GM12878 (cell line): ENCODE results near the gene SDK2. TPM values are rescaled to one million over a fixed set of nuclear protein-coding genes. Genes with fewer than 3 reads are reported as not detected.

Experiments used
- ATAC-seq: fragments of 200-7000 bp; cut with Tn5 transposase; 3 replicates; pipeline ENCODE4 v1.9.1; 2020; ENCODE audit warnings: mild to moderate bottlenecking, moderate library complexity
- BruUV-seq: library from RNA; stranded (reverse); fragments of 400-500 nt; replicated peaks from 2 replicates; lab custom pipeline; 2021; lab: Mats Ljungman, UMichigan
- CTCF ChIA-PET: fragments of 300-600 bp; sonication (Branson Sonifier 250); formaldehyde crosslinking; extraction: SDS; loops from one replicate; lab custom pipeline; 2021; ENCODE audit warnings: inconsistent platforms; lab: Yijun Ruan, JAX
- POLR2A ChIA-PET: fragments of 350-600 bp; formaldehyde crosslinking; extraction: SDS; loops from one replicate; lab custom pipeline; 2021; ENCODE audit warnings: inconsistent platforms; lab: Charles Lee
- RAD21 ChIA-PET: fragments of 300-600 bp; sonication (Branson Sonifier 250); formaldehyde crosslinking; loops from one replicate; lab custom pipeline; 2023; ENCODE audit warnings: antibody characterized with exemption; ENCODE audit not compliant: unreplicated experiment; lab: Charles Lee
- SMC1A ChIA-PET: fragments of 300-600 bp; sonication (Branson Sonifier 250); formaldehyde crosslinking; loops from one replicate; lab custom pipeline; 2023; ENCODE audit not compliant: unreplicated experiment, uncharacterized antibody; lab: Charles Lee
- DNase-seq: peaks from one replicate; pipeline ENCODE4 v3.0.0-alpha.2; 2011; ENCODE audit warnings: low read depth, low spot score
- FAIRE-seq: peaks from 3 replicates; lab custom pipeline; 2011; peaks lifted over from hg19 to GRCh38; lab: Jason Lieb, UNC
- H2AFZ ChIP-seq: 2 replicates; pipeline ENCODE4 v1.6.0; 2011; ENCODE audit warnings: low read depth, low read length, control low read depth; ENCODE audit not compliant: control insufficient read depth
- H3K27ac ChIP-seq: 2 replicates; pipeline ENCODE4 v1.5.1; 2011; ENCODE audit warnings: control low read depth; ENCODE audit not compliant: control insufficient read depth, insufficient read depth
- H3K27me3 ChIP-seq, 2 experiments: replicated peaks in 1 of 2; 2 replicates each; pipeline versions ENCODE4 v1.6.0 to v1.6.1; 2011; ENCODE audit warnings: low read length in 1 of 2; ENCODE audit not compliant: control insufficient read depth in 2 of 2, insufficient read depth in 2 of 2
- H3K36me3 ChIP-seq, 2 experiments: 2 replicates each; pipeline ENCODE4 v1.5.1; 2011; ENCODE audit warnings: low read length in 1 of 2; ENCODE audit not compliant: control insufficient read depth in 2 of 2, insufficient read depth in 2 of 2
- H3K4me1 ChIP-seq: 2 replicates; pipeline ENCODE4 v1.6.1; 2011; ENCODE audit warnings: mild to moderate bottlenecking, low read length, moderate library complexity, mixed read lengths; ENCODE audit not compliant: control insufficient read depth, insufficient read depth
- H3K4me2 ChIP-seq: 2 replicates; pipeline ENCODE4 v1.6.0; 2011; ENCODE audit warnings: control low read depth; ENCODE audit not compliant: control insufficient read depth, insufficient read depth
- H3K4me3 ChIP-seq: fragments of 200-600 bp; sonication (generic); 2 replicates; pipeline ENCODE4 v1.5.1; 2016
- H3K79me2 ChIP-seq: 2 replicates; pipeline ENCODE4 v1.6.0; 2011; ENCODE audit warnings: low read length; ENCODE audit not compliant: control insufficient read depth, insufficient read depth
- H3K9ac ChIP-seq: 2 replicates; pipeline ENCODE4 v1.8.0; 2011; ENCODE audit warnings: low read length, control low read depth, mixed read lengths; ENCODE audit not compliant: control insufficient read depth, insufficient read depth
- H3K9me3 ChIP-seq: replicated peaks from 3 replicates; pipeline ENCODE4 v1.5.1; 2011; ENCODE audit warnings: mild to moderate bottlenecking, low read length; ENCODE audit not compliant: control insufficient read depth, insufficient read depth
- H4K20me1 ChIP-seq: 2 replicates; pipeline ENCODE4 v1.6.0; 2011; ENCODE audit not compliant: control insufficient read depth, insufficient read depth
- CBX5 ChIP-seq: sonication (generic); IDR thresholded peaks from 2 replicates; pipeline ENCODE4 v1.6.1; 2016; ENCODE audit warnings: low read depth, moderate library complexity, mild to moderate bottlenecking, inconsistent platforms
- IKZF2 ChIP-seq, 2 experiments: fragments of 450-650 bp; IDR thresholded peaks; 2 replicates each; pipeline ENCODE4 v1.6.1; 2017; ENCODE audit warnings: mild to moderate bottlenecking in 2 of 2, moderate library complexity in 2 of 2
- KDM1A ChIP-seq: fragments of 200-600 bp; sonication (generic); IDR thresholded peaks from 2 replicates; pipeline ENCODE4 v1.6.1; 2016; ENCODE audit warnings: borderline replicate concordance
- LARP7 ChIP-seq: fragments of 450-650 bp; IDR thresholded peaks from 2 replicates; pipeline ENCODE4 v1.6.1; 2017; ENCODE audit warnings: mild to moderate bottlenecking
- RAD21 ChIP-seq: IDR thresholded peaks from 2 replicates; pipeline ENCODE4 v1.6.1; 2011; ENCODE audit warnings: mild to moderate bottlenecking, low read depth, low read length, moderate library complexity; ENCODE audit not compliant: insufficient read depth
- RELA ChIP-seq: fragments of 450-650 bp; IDR thresholded peaks from 2 replicates; pipeline ENCODE4 v1.8.0; 2014; ENCODE audit warnings: borderline replicate concordance; ENCODE audit not compliant: partially characterized antibody
- SMAD5 ChIP-seq: IDR thresholded peaks from 2 replicates; pipeline ENCODE4 v1.6.1; 2016; ENCODE audit warnings: antibody characterized with exemption, low read depth
- YY1 ChIP-seq: IDR thresholded peaks from 2 replicates; pipeline ENCODE4 v1.6.1; 2011; ENCODE audit warnings: low read depth, mild to moderate bottlenecking, low read length
- ZZZ3 ChIP-seq: IDR thresholded peaks from 2 replicates; pipeline ENCODE4 v1.6.1; 2011; ENCODE audit warnings: low read depth; ENCODE audit not compliant: control insufficient read depth, insufficient read length
- WGBS: methylation state at CpG from one replicate; pipeline ENCODE4 v1.1.6; 2016; ENCODE audit warnings: low lambda C conversion rate; ENCODE audit not compliant: insufficient replicate concordance, insufficient coverage; ENCODE audit errors: missing lambda C conversion rate; 5-methylcytosine and 5-hydroxymethylcytosine counted together
- in situ Hi-C: fragments of 300-500 bp; cut with MboI; formaldehyde crosslinking; loops from 9 replicates; pipeline ENCODE4 v1.14.3; 2018; ENCODE audit warnings: mixed read lengths
- intact Hi-C: fragments of 100-400 bp; cut with micrococcal nuclease; formaldehyde crosslinking; loops from one replicate; pipeline ENCODE4 v1.14.2; 2022; ENCODE audit not compliant: unreplicated experiment
- polyA plus RNA-seq, 11 experiments: library from polyadenylated mRNA; depleted of rRNA in 4 of 11; unstranded in 6 of 11; stranded (reverse) in 5 of 11; fragments of >200 nt; fragmentation: Nextera tagmentation in 4 of 11; fragmentation: Illumina TruSeq in 1 of 11; extraction: Ambion mirVana in 4 of 11; extraction: Trizol in 1 of 11; gene quantifications; 1 replicate in 1 of 11; 2 replicates in 10 of 11; pipeline versions ENCODE4 v1.2.1 to v1.2.3, GENCODE V29; 2011 to 2016; ENCODE audit warnings: inconsistent platforms in 2 of 11, missing spikeins in 2 of 11, low read depth in 1 of 11
- total RNA-seq, 4 experiments: library from RNA; depleted of rRNA in 3 of 4; stranded (reverse); fragments of >200 nt in 3 of 4; fragmentation: Illumina TruSeq in 1 of 4; extraction: Trizol in 1 of 4; gene quantifications; 2 replicates each; pipeline versions ENCODE4 v1.2.1 to v1.2.3, GENCODE V29; 2013 to 2021
- TF ChIP-seq, protein P1 (sequence below): fragments of 450-650 bp; IDR thresholded peaks from 2 replicates; pipeline ENCODE4 v1.6.1; 2017; ENCODE audit warnings: borderline replicate concordance
- TF ChIP-seq, protein P2 (sequence below): fragments of 450-650 bp; conservative IDR thresholded peaks from 2 replicates; pipeline ENCODE4 v1.6.1; 2017; ENCODE audit warnings: mild to moderate bottlenecking, moderate library complexity
- TF ChIP-seq, protein P3 (sequence below): IDR thresholded peaks from 2 replicates; pipeline ENCODE4 v1.6.1; 2011; ENCODE audit warnings: borderline replicate concordance, low read depth, mild to moderate bottlenecking, moderate library complexity, mixed read lengths, low read length; ENCODE audit not compliant: insufficient read depth; ENCODE audit errors: extremely low read length
- TF ChIP-seq, protein P4 (sequence below): fragments of 450-650 bp; IDR thresholded peaks from 2 replicates; pipeline ENCODE4 v1.6.1; 2017; ENCODE audit warnings: mild to moderate bottlenecking, moderate library complexity

The SDK2 gene
- total and polyA plus RNA-seq, 10 of the 15 experiments (the other 5 are each of a cell fraction or from before 2014, with no cell fraction given), result 0.03 to 0.08 (median 0.03) TPM; not detected in 7

DNA sequence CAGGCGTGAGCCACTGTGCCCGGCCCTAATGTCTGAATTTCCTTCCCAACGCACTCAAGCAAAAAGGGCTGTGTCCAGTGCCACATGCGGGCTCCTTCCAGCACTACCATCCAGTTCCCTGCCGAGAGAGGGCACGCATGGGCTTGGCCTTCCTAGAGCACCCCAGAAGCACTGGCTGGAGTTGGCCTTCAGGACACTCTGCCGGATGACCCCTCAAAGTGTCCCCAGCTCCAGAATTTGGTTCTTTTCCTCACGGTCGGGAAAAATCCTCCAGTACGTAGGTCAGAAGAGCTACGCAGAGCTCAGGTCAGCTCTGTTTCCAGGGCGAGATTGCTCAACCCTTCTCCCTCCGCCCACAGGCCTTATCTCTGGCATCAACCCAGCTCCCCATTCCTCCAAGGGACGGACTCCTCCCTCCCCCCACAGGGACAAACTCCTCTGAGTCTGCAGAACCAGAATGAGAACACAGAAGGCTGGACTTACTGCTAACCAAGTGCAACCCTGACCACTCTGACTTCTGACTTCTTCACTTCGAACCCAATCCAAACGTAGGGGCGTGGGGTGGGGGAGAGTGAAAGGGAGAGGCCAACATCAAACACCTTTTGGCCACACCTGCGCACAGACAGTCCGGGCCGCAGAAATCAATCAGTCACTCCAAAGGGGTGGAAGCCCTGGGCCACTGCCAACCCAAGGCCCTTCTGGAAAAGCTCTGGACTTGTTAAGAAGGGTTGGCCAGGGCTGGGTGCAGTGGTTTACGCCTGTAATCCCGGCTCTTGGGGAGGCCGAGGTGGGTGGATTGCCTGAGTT, 336.0 kb downstream of the SDK2 start:
- intact Hi-C loops (no loop called here), in situ Hi-C loops (loop anchor here (5.0 kb wide), 1 partner anchor 36 kb away; no protein-coding TSS in a partner anchor)
- BruUV-seq, result TSS peak; percentile 11
- ChIA-PET SMC1A (interaction anchor here (1.4 to 2.1 kb wide), 4 partner anchors 11 to 62 kb away, joined by 4 to 6 read pairs (median 6); no protein-coding TSS in a partner anchor), POLR2A (interaction anchor here (0.6 to 4.3 kb wide), 7 partner anchors 10 to 144 kb away, joined by 3 to 28 read pairs (median 5); partner anchors contain the start of gene SSTR2), CTCF (interaction anchor here (0.9 to 4.7 kb wide), 6 partner anchors 10 to 748 kb away, joined by 3 to 28 read pairs (median 8); no protein-coding TSS in a partner anchor), RAD21 (interaction anchor here (0.6 to 3.4 kb wide), 7 partner anchors 9 to 527 kb away, joined by 3 to 32 read pairs (median 4); no protein-coding TSS in a partner anchor)
- H3K4me3 ChIP-seq, result peak overlapping the region; percentile 16; the same call in 1 of the 2 replicates
- ATAC-seq, result no peak
- peaks cover 22% of the 10 kb centered on the region for H3K79me2 ChIP-seq
- H3K9me3 ChIP-seq, result no peaks in the 10 kb centered on the region
- TF ChIP-seq, protein P1, sequence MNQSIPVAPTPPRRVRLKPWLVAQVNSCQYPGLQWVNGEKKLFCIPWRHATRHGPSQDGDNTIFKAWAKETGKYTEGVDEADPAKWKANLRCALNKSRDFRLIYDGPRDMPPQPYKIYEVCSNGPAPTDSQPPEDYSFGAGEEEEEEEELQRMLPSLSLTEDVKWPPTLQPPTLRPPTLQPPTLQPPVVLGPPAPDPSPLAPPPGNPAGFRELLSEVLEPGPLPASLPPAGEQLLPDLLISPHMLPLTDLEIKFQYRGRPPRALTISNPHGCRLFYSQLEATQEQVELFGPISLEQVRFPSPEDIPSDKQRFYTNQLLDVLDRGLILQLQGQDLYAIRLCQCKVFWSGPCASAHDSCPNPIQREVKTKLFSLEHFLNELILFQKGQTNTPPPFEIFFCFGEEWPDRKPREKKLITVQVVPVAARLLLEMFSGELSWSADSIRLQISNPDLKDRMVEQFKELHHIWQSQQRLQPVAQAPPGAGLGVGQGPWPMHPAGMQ, result no peak
- TF ChIP-seq, protein P2, sequence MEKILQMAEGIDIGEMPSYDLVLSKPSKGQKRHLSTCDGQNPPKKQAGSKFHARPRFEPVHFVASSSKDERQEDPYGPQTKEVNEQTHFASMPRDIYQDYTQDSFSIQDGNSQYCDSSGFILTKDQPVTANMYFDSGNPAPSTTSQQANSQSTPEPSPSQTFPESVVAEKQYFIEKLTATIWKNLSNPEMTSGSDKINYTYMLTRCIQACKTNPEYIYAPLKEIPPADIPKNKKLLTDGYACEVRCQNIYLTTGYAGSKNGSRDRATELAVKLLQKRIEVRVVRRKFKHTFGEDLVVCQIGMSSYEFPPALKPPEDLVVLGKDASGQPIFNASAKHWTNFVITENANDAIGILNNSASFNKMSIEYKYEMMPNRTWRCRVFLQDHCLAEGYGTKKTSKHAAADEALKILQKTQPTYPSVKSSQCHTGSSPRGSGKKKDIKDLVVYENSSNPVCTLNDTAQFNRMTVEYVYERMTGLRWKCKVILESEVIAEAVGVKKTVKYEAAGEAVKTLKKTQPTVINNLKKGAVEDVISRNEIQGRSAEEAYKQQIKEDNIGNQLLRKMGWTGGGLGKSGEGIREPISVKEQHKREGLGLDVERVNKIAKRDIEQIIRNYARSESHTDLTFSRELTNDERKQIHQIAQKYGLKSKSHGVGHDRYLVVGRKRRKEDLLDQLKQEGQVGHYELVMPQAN, result no peak
- TF ChIP-seq KDM1A (no peak), CBX5 (no peak), YY1 (no peak), RELA (no peak), LARP7 (no peak), RAD21 (no peak), IKZF2 (IDR thresholded peaks at IDR 0.05) (no peak), SMAD5 (no peak), ZZZ3 (no peak)
- TF ChIP-seq, protein P3, sequence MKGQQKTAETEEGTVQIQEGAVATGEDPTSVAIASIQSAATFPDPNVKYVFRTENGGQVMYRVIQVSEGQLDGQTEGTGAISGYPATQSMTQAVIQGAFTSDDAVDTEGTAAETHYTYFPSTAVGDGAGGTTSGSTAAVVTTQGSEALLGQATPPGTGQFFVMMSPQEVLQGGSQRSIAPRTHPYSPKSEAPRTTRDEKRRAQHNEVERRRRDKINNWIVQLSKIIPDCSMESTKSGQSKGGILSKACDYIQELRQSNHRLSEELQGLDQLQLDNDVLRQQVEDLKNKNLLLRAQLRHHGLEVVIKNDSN, result no peak
- TF ChIP-seq, protein P4, sequence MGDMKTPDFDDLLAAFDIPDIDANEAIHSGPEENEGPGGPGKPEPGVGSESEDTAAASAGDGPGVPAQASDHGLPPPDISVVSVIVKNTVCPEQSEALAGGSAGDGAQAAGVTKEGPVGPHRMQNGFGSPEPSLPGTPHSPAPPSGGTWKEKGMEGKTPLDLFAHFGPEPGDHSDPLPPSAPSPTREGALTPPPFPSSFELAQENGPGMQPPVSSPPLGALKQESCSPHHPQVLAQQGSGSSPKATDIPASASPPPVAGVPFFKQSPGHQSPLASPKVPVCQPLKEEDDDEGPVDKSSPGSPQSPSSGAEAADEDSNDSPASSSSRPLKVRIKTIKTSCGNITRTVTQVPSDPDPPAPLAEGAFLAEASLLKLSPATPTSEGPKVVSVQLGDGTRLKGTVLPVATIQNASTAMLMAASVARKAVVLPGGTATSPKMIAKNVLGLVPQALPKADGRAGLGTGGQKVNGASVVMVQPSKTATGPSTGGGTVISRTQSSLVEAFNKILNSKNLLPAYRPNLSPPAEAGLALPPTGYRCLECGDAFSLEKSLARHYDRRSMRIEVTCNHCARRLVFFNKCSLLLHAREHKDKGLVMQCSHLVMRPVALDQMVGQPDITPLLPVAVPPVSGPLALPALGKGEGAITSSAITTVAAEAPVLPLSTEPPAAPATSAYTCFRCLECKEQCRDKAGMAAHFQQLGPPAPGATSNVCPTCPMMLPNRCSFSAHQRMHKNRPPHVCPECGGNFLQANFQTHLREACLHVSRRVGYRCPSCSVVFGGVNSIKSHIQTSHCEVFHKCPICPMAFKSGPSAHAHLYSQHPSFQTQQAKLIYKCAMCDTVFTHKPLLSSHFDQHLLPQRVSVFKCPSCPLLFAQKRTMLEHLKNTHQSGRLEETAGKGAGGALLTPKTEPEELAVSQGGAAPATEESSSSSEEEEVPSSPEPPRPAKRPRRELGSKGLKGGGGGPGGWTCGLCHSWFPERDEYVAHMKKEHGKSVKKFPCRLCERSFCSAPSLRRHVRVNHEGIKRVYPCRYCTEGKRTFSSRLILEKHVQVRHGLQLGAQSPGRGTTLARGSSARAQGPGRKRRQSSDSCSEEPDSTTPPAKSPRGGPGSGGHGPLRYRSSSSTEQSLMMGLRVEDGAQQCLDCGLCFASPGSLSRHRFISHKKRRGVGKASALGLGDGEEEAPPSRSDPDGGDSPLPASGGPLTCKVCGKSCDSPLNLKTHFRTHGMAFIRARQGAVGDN, result no peak
- H4K20me1 ChIP-seq, result no peaks in the 10 kb centered on the region
- H2AFZ ChIP-seq, result no peak overlapping the region
- H3K9ac ChIP-seq, result no peak overlapping the region
- peaks cover 5% of the 10 kb centered on the region; the same call in 1 of the 2 replicates for H3K4me1 ChIP-seq
- no peak overlapping the region for H3K27ac ChIP-seq
- peak overlapping the region; percentile 22; the same call in 1 of the 2 replicates for H3K4me2 ChIP-seq
- 94% methylated on average over 23 of the region's 23 CpGs for WGBS
- FAIRE-seq, result no peak
- H3K27me3 ChIP-seq, result no peaks in the 10 kb centered on the region
- H3K36me3 ChIP-seq, result no peaks in the 10 kb centered on the region
- DNase-seq, result no peak
